GM12801 (cell line): Measurements from ENCODE around the gene SLC30A1.

Source experiments
- CTCF ChIP-seq: IDR thresholded peaks from one replicate; pipeline ENCODE4 v1.5.1; 2011; ENCODE audit warnings: control low read depth; ENCODE audit not compliant: insufficient read length; ENCODE audit errors: extremely low read depth

Gene SLC30A1

GRCh38 chr1:211619033-211619996, 40.4 kb upstream of the SLC30A1 start:
- no peak for TF ChIP-seq CTCF

- no peak for TF ChIP-seq CTCF
Measured at GRCh38 chr1:211616965-211617297, 38.0 kb upstream of the SLC30A1 start.

- no peak for TF ChIP-seq CTCF
Measured at GRCh38 chr1:211616231-211616964, 37.4 kb upstream of the SLC30A1 start.

- TF ChIP-seq CTCF: no peak
Measured at GRCh38 chr1:211614615-211615014, 35.7 kb upstream of the SLC30A1 start.

- TF ChIP-seq CTCF: no peak
Measured at GRCh38 chr1:211613951-211614350, 35.0 kb upstream of the SLC30A1 start.

GRCh38 chr1:211613108-211613947, 34.4 kb upstream of the SLC30A1 start:
- TF ChIP-seq CTCF: no peak

GRCh38 chr1:211612786-211613107, 33.8 kb upstream of the SLC30A1 start:
- TF ChIP-seq CTCF: no peak
